H1 (cell line): ENCODE results near the gene CDC123. TPM values are rescaled to one million over a fixed set of nuclear protein-coding genes. Genes with fewer than 3 reads are reported as not detected.

Experiments
- CREB1 ChIP-seq: IDR thresholded peaks from 2 replicates; pipeline ENCODE4 v1.6.1; 2012; ENCODE audit warnings: inconsistent platforms
- FOSL1 ChIP-seq: IDR thresholded peaks from 2 replicates; pipeline ENCODE4 v1.6.1; 2011; ENCODE audit warnings: mild to moderate bottlenecking, low read depth, low read length, moderate library complexity; ENCODE audit not compliant: insufficient read depth
- KDM4A ChIP-seq: IDR thresholded peaks from one replicate; pipeline ENCODE4 v1.7.1; 2012; ENCODE audit warnings: low read depth, mild to moderate bottlenecking, moderate library complexity, low read length, inconsistent platforms; ENCODE audit not compliant: severe bottlenecking
- KDM5A ChIP-seq: fragments of 200-600 bp; IDR thresholded peaks from 2 replicates; pipeline ENCODE4 v1.7.1; 2012; ENCODE audit warnings: mild to moderate bottlenecking, low read length, inconsistent platforms, mixed read lengths
- MAFK ChIP-seq: IDR thresholded peaks from 2 replicates; pipeline ENCODE4 v1.6.1; 2012; ENCODE audit warnings: low read depth, mild to moderate bottlenecking, improper control_type of control experiment, low read length
- NRF1 ChIP-seq: IDR thresholded peaks from 2 replicates; pipeline ENCODE4 v1.6.1; 2011; ENCODE audit warnings: mild to moderate bottlenecking, low read depth, low read length, improper control_type of control experiment
- RNF2 ChIP-seq: fragments of 200-900, 300-1000 bp; sonication (generic); IDR thresholded peaks from 2 replicates; pipeline ENCODE4 v1.7.1; 2016; ENCODE audit warnings: borderline replicate concordance, low read depth, mild to moderate bottlenecking, antibody characterized with exemption, low read length; ENCODE audit not compliant: poor library complexity, severe bottlenecking; ENCODE audit errors: missing control alignments
- SIX5 ChIP-seq: IDR thresholded peaks from 2 replicates; pipeline ENCODE4 v1.6.1; 2011; ENCODE audit warnings: mild to moderate bottlenecking, low read depth, low read length
- SP4 ChIP-seq: IDR thresholded peaks from 2 replicates; pipeline ENCODE4 v1.6.1; 2012; ENCODE audit warnings: low read length, inconsistent platforms
- polyA plus RNA-seq, 7 experiments: library from polyadenylated mRNA; depleted of rRNA in 3 of 7; stranded (reverse) in 5 of 7; unstranded in 2 of 7; fragments of >200 nt in 5 of 7; fragments of 200-250 nt in 2 of 7; gene quantifications; 1 replicate in 5 of 7; 2 replicates in 1 of 7; 4 replicates in 1 of 7; pipeline versions ENCODE4 v1.2.1 to v1.2.3, GENCODE V29; 2011 to 2013; ENCODE audit warnings: missing spikeins in 2 of 7, mixed read lengths in 2 of 7
- total RNA-seq: library from RNA; stranded (reverse); fragmentation: NEBNext Ultra II Directional; extraction: Animal tissue kit (Norgen Biotek cat#: 25700); gene quantifications from 2 replicates; pipeline ENCODE4 v1.2.1, GENCODE V29; 2021
- TF ChIP-seq, protein P1 (sequence below): IDR thresholded peaks from 2 replicates; pipeline ENCODE4 v1.6.1; 2012; ENCODE audit warnings: inconsistent platforms

The CDC123 gene
- total and polyA plus RNA-seq, 2 of the 8 experiments (the other 6 are each of a cell fraction or from before 2014, with no cell fraction given), result 115 to 202 TPM

DNA sequence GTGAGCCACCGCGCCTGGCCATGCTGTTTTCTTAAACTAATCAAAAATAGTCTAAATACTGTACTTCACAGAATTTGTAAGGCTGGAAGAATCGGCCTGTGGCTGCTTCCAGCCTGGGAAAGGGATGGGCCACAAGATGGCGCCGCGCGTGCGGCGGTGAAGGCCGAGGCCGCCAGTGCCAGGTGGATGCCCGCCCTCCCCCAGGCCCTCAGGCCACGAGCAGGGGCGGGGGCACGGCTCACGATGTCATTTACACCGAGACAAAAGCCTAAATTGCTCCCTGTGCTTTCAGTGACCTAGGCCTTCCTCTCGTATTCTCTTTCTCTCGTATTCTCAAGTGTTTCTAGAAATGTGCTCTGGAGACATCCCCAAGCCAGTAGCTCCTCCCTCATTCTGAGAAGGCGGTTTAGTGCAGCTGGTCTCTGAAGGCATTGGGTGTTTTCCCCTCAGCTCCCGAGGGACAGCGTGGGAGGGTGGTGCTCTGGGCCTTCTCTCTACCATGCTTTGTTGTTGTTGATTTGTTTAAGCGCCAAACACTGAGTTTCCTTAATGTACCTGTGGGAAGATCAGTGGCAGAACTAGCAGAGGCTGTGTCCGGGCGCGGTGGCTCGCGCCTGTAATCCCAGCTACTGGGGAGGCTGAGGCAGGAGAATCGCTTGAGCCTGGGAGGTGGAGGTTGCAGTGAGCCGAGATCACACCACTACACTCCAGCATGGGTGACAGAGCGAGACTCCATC is 68.4 kb downstream of the CDC123 start (continued):
- TF ChIP-seq RNF2 (no peak), CREB1 (peak; percentile 38; the same call in 1 of the 2 replicates), SP4 (0 out of 2 replicates have a peak, but pooled peaks have one; percentile 35), SIX5 (no peak), MAFK (no peak), FOSL1 (no peak), KDM4A (no peak), NRF1 (no peak), KDM5A (no peak)
- TF ChIP-seq, protein P1, sequence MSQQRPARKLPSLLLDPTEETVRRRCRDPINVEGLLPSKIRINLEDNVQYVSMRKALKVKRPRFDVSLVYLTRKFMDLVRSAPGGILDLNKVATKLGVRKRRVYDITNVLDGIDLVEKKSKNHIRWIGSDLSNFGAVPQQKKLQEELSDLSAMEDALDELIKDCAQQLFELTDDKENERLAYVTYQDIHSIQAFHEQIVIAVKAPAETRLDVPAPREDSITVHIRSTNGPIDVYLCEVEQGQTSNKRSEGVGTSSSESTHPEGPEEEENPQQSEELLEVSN, result no peak; the same call in 1 of the 2 replicates
- TF ChIP-seq, all 59 proteins: peak for 12
